B cell (primary cell): ENCODE data around the gene DENND4B.

ENCODE experiments used
- EZH2 ChIP-seq: IDR thresholded peaks from 2 replicates; pipeline ENCODE4 v1.6.1; 2012; ENCODE audit warnings: borderline replicate concordance, low read depth, mild to moderate bottlenecking, moderate library complexity, low read length; ENCODE audit not compliant: insufficient read depth, poor library complexity, severe bottlenecking
- TF ChIP-seq, protein P1 (sequence below): fragments of 200-600 bp; IDR thresholded peaks from one replicate; pipeline ENCODE4 v1.8.0; 2022; ENCODE audit warnings: antibody characterized with exemption, mild to moderate bottlenecking

DNA sequence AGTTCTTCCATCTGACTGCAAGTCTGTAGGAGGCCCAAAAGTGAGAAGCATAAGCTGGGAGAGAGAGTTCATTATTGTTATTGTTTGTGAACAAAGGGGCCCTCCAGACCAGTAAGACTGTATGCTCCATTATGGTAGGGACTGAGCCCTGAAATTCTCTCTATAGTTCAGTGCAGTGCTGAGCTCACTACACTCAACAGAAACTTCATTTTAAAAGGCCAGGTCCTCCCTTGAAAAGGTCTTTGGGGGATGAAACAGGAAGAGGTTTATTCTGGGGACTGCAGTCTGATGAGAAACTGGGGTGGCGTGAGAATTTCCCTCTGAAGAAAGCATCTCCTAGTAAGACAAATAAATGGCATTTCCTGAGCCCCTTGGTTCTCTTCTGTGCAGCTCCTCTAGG is 18.3 kb downstream of the DENND4B start:
- TF ChIP-seq, protein P1, sequence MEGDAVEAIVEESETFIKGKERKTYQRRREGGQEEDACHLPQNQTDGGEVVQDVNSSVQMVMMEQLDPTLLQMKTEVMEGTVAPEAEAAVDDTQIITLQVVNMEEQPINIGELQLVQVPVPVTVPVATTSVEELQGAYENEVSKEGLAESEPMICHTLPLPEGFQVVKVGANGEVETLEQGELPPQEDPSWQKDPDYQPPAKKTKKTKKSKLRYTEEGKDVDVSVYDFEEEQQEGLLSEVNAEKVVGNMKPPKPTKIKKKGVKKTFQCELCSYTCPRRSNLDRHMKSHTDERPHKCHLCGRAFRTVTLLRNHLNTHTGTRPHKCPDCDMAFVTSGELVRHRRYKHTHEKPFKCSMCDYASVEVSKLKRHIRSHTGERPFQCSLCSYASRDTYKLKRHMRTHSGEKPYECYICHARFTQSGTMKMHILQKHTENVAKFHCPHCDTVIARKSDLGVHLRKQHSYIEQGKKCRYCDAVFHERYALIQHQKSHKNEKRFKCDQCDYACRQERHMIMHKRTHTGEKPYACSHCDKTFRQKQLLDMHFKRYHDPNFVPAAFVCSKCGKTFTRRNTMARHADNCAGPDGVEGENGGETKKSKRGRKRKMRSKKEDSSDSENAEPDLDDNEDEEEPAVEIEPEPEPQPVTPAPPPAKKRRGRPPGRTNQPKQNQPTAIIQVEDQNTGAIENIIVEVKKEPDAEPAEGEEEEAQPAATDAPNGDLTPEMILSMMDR: no peak
- no peak for TF ChIP-seq EZH2
